H9 (cell line): ENCODE data around the gene TRAF3. TPM values are rescaled to one million over a fixed set of nuclear protein-coding genes. Genes with fewer than 3 reads are reported as not detected.

ENCODE experiments used
- DNase-seq: peaks from one replicate; pipeline ENCODE4 v3.0.0-alpha.2; 2017
- H2AFZ ChIP-seq: one replicate; pipeline ENCODE4 v1.6.1; 2013; ENCODE audit warnings: mild to moderate bottlenecking, low read length, control low read depth, moderate library complexity
- H2AK5ac ChIP-seq: 2 replicates; pipeline ENCODE4 v1.6.1; 2013; ENCODE audit warnings: low read length, control low read depth, mixed read lengths; ENCODE audit not compliant: insufficient read length
- H2BK120ac ChIP-seq: one replicate; pipeline ENCODE4 v1.6.1; 2013; ENCODE audit warnings: low read depth, mild to moderate bottlenecking, low read length, control low read depth, inconsistent platforms; ENCODE audit not compliant: poor library complexity, severe bottlenecking
- H2BK12ac ChIP-seq: 2 replicates; pipeline ENCODE4 v1.6.1; 2013; ENCODE audit warnings: low read length, control low read depth, mixed read lengths, low read depth; ENCODE audit not compliant: insufficient read length
- H2BK15ac ChIP-seq: 2 replicates; pipeline ENCODE4 v1.6.1; 2013; ENCODE audit warnings: low read depth, low read length, control low read depth
- H2BK20ac ChIP-seq: one replicate; pipeline ENCODE4 v1.6.1; 2013; ENCODE audit warnings: low read depth, mild to moderate bottlenecking, low read length, control low read depth, inconsistent platforms; ENCODE audit not compliant: poor library complexity, severe bottlenecking
- H2BK5ac ChIP-seq: 2 replicates; pipeline ENCODE4 v1.6.1; 2013; ENCODE audit warnings: low read length, control low read depth, mixed read lengths; ENCODE audit not compliant: insufficient read length
- H3K14ac ChIP-seq: 2 replicates; pipeline ENCODE4 v1.6.1; 2013; ENCODE audit warnings: low read length, control low read depth; ENCODE audit not compliant: insufficient read depth
- H3K18ac ChIP-seq: 2 replicates; pipeline ENCODE4 v1.6.1; 2013; ENCODE audit warnings: low read depth, mild to moderate bottlenecking, mixed read lengths, low read length, control low read depth; ENCODE audit not compliant: insufficient read length
- H3K23ac ChIP-seq: 2 replicates; pipeline ENCODE4 v1.6.1; 2013; ENCODE audit warnings: low read length, control low read depth, mixed read lengths, low read depth; ENCODE audit not compliant: insufficient read length
- H3K23me2 ChIP-seq: 2 replicates; pipeline ENCODE4 v1.6.1; 2013; ENCODE audit warnings: low read depth, mild to moderate bottlenecking, mixed read lengths, low read length, control low read depth; ENCODE audit not compliant: insufficient read length, poor library complexity, severe bottlenecking
- H3K27ac ChIP-seq: 2 replicates; pipeline ENCODE4 v1.5.1; 2013; ENCODE audit warnings: low read length, control low read depth, mixed read lengths, low read depth; ENCODE audit not compliant: insufficient read length
- H3K27me3 ChIP-seq: 2 replicates; pipeline ENCODE4 v1.6.1; 2013; ENCODE audit warnings: low read length, control low read depth, inconsistent platforms; ENCODE audit not compliant: insufficient read depth
- H3K4ac ChIP-seq: 2 replicates; pipeline ENCODE4 v1.6.1; 2013; ENCODE audit warnings: low read depth, mild to moderate bottlenecking, control low read depth, inconsistent platforms, low read length, moderate library complexity
- H3K4me1 ChIP-seq: 2 replicates; pipeline ENCODE4 v1.6.1; 2013; ENCODE audit warnings: low read length, control low read depth, inconsistent platforms; ENCODE audit not compliant: insufficient read depth
- H3K4me2 ChIP-seq: 2 replicates; pipeline ENCODE4 v1.6.1; 2013; ENCODE audit warnings: low read length, control low read depth, mixed read lengths; ENCODE audit not compliant: insufficient read length, insufficient read depth
- H3K56ac ChIP-seq: 2 replicates; pipeline ENCODE4 v1.6.1; 2013; ENCODE audit warnings: low read depth, mild to moderate bottlenecking, mixed read lengths, low read length, control low read depth; ENCODE audit not compliant: insufficient read length
- H3K79me1 ChIP-seq: 2 replicates; pipeline ENCODE4 v1.6.1; 2013; ENCODE audit warnings: low read depth, mild to moderate bottlenecking, moderate library complexity, low read length, control low read depth, inconsistent platforms; ENCODE audit not compliant: insufficient read depth, poor library complexity, severe bottlenecking
- H3K79me2 ChIP-seq: 2 replicates; pipeline ENCODE4 v1.6.1; 2013; ENCODE audit warnings: low read length, control low read depth, inconsistent platforms; ENCODE audit not compliant: insufficient read depth
- H3K9ac ChIP-seq: 2 replicates; pipeline ENCODE4 v1.6.1; 2013; ENCODE audit warnings: low read length, control low read depth, mixed read lengths; ENCODE audit not compliant: insufficient read length; ENCODE audit errors: extremely low read depth
- H3K9me3 ChIP-seq: one replicate; pipeline ENCODE4 v1.6.1; 2013; ENCODE audit warnings: low read depth, low read length, inconsistent platforms; ENCODE audit not compliant: control insufficient read depth
- H3T11ph ChIP-seq: one replicate; pipeline ENCODE4 v1.6.1; 2013; ENCODE audit warnings: mild to moderate bottlenecking, low read length, control low read depth, inconsistent platforms
- H4K20me1 ChIP-seq: one replicate; pipeline ENCODE4 v1.6.1; 2013; ENCODE audit not compliant: control insufficient read depth, insufficient read length, insufficient read depth
- H4K5ac ChIP-seq: 2 replicates; pipeline ENCODE4 v1.6.1; 2013; ENCODE audit warnings: low read depth, mild to moderate bottlenecking, mixed read lengths, low read length, control low read depth; ENCODE audit not compliant: insufficient read length
- H4K8ac ChIP-seq: replicated peaks from 2 replicates; pipeline ENCODE4 v1.6.1; 2013; ENCODE audit warnings: low read length, control low read depth, mixed read lengths, low read depth; ENCODE audit not compliant: insufficient read length
- H4K91ac ChIP-seq: 2 replicates; pipeline ENCODE4 v1.6.1; 2013; ENCODE audit warnings: low read depth, mild to moderate bottlenecking, moderate library complexity, mixed read lengths, low read length, control low read depth; ENCODE audit not compliant: insufficient read length
- H3K27ac Mint-ChIP-seq, 3 experiments: 2 replicates in 2 of 3; 3 replicates in 1 of 3; pipeline ENCODE4 v1.8.0; 2020 to 2021; ENCODE audit warnings: mixed read lengths in 3 of 3, mild to moderate bottlenecking in 1 of 3, moderate library complexity in 1 of 3
- H3K27me3 Mint-ChIP-seq: 2 replicates; pipeline ENCODE4 v1.8.0; 2021; ENCODE audit warnings: low read depth, mild to moderate bottlenecking, moderate library complexity, mixed read lengths
- H3K36me3 Mint-ChIP-seq, 3 experiments: 2 replicates in 2 of 3; 3 replicates in 1 of 3; pipeline ENCODE4 v1.8.0; 2020 to 2021; ENCODE audit warnings: low read depth in 3 of 3, mixed read lengths in 3 of 3; ENCODE audit not compliant: insufficient read depth in 1 of 3
- H3K4me1 Mint-ChIP-seq, 2 experiments: 2 replicates each; pipeline ENCODE4 v1.8.0; 2020; ENCODE audit warnings: mixed read lengths in 2 of 2
- H3K4me3 Mint-ChIP-seq, 2 experiments: 2 replicates in 1 of 2; 3 replicates in 1 of 2; pipeline ENCODE4 v1.8.0; 2020 to 2021; ENCODE audit warnings: mild to moderate bottlenecking in 2 of 2, mixed read lengths in 2 of 2, moderate library complexity in 1 of 2
- H3K9me3 Mint-ChIP-seq, 2 experiments: 2 replicates in 1 of 2; 3 replicates in 1 of 2; pipeline ENCODE4 v1.8.0; 2020; ENCODE audit warnings: mild to moderate bottlenecking in 2 of 2, mixed read lengths in 2 of 2, moderate library complexity in 1 of 2
- WGBS: extraction: QIAGEN DNeasy Blood & Tissue Kit; methylation state at CpG from one replicate; pipeline ENCODE4 v1.1.7; 2013; ENCODE audit warnings: missing lambda C conversion rate, low lambda C conversion rate, mixed read lengths; ENCODE audit not compliant: insufficient read length; ENCODE audit errors: extremely low coverage; 5-methylcytosine and 5-hydroxymethylcytosine counted together
- total RNA-seq: library from RNA; stranded (reverse); gene quantifications from 2 replicates; pipeline ENCODE4 v1.2.1, GENCODE V29; 2021
- TF ChIP-seq, protein P1 (sequence below): fragments of 200-600 bp; sonication (generic); conservative IDR thresholded peaks from 3 replicates; pipeline ENCODE4 v1.8.0; 2021; ENCODE audit warnings: antibody characterized with exemption, mild to moderate bottlenecking

TRAF3 gene
- total RNA-seq, 1 experiment from 2014 or later = 9.6 TPM

- Histone ChIP-seq H3K4me1 (no peaks in the 10 kb centered on the region), H3K9ac (no peak overlapping the region), H3K79me1 (no peaks in the 10 kb centered on the region), H3T11ph (no peak overlapping the region), H3K9me3 (no peaks in the 10 kb centered on the region), H3K4me2 (no peak overlapping the region), H3K27me3 (no peaks in the 10 kb centered on the region), H2BK15ac (no peak overlapping the region), H2BK12ac (no peak overlapping the region), H3K4ac (no peak overlapping the region), H2BK20ac (no peak overlapping the region), H2AFZ (no peak overlapping the region), H4K91ac (no peak overlapping the region), H4K8ac (no peak overlapping the region), H2BK120ac (no peak overlapping the region), H3K27ac (no peak overlapping the region), H2BK5ac (no peak overlapping the region), H3K56ac (no peak overlapping the region), H3K23ac (no peak overlapping the region), H3K18ac (no peak overlapping the region), H2AK5ac (no peak overlapping the region), H3K14ac (no peak overlapping the region), H4K5ac (no peak overlapping the region), H3K23me2 (no peaks in the 10 kb centered on the region), H3K79me2 (no peaks in the 10 kb centered on the region), H4K20me1 (no peaks in the 10 kb centered on the region)
- no peak overlapping the region for H3K4me3 Mint-ChIP-seq
- peaks cover 4 to 6% of the 10 kb centered on the region in 2 experiments; a peak in 3 of 4 replicates for H3K4me1 Mint-ChIP-seq
- peaks cover 0 to 4% (median 0%) of the 10 kb centered on the region in 3 experiments; a peak in 1 of 7 replicates for H3K36me3 Mint-ChIP-seq
- no peaks in the 10 kb centered on the region for H3K27me3 Mint-ChIP-seq
- H3K27ac Mint-ChIP-seq = no peak overlapping the region
- TF ChIP-seq, protein P1, sequence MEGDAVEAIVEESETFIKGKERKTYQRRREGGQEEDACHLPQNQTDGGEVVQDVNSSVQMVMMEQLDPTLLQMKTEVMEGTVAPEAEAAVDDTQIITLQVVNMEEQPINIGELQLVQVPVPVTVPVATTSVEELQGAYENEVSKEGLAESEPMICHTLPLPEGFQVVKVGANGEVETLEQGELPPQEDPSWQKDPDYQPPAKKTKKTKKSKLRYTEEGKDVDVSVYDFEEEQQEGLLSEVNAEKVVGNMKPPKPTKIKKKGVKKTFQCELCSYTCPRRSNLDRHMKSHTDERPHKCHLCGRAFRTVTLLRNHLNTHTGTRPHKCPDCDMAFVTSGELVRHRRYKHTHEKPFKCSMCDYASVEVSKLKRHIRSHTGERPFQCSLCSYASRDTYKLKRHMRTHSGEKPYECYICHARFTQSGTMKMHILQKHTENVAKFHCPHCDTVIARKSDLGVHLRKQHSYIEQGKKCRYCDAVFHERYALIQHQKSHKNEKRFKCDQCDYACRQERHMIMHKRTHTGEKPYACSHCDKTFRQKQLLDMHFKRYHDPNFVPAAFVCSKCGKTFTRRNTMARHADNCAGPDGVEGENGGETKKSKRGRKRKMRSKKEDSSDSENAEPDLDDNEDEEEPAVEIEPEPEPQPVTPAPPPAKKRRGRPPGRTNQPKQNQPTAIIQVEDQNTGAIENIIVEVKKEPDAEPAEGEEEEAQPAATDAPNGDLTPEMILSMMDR = no peak
- no peaks in the 10 kb centered on the region for H3K9me3 Mint-ChIP-seq
- WGBS = no CpG with 5 or more reads among the region's 8 CpGs
- DNase-seq = no peak
Observed at GRCh38 chr14:102892651-102893050, 115.4 kb downstream of the TRAF3 start.
